GM19240 (cell line): ENCODE measurements around the gene C11orf68.

ENCODE experiments used
- DNase-seq: peaks from one replicate; pipeline ENCODE4 v3.0.0; 2011; ENCODE audit warnings: low spot score; ENCODE audit not compliant: insufficient read length

Gene C11orf68

GRCh38 chr11:65872586-65873317, 46.1 kb downstream of the C11orf68 start, which contains the start of gene EFEMP2:
EFEMP2 (minus strand) TSS chr11:65872800; CDS start chr11:65872354, 446 bp downstream.
- DNase-seq = no peak

GRCh38 chr11:65871811-65872548, 46.9 kb downstream of the C11orf68 start:
- no peak for DNase-seq

GRCh38 chr11:65870706-65871681, 47.9 kb downstream of the C11orf68 start:
- no peak for DNase-seq

GRCh38 chr11:65870307-65870658, 48.6 kb downstream of the C11orf68 start:
- no peak for DNase-seq

- DNase-seq = no peak
These were observed 49.1 kb downstream of the C11orf68 start for GRCh38 chr11:65869643-65870306.

GRCh38 chr11:65868907-65869306, 50.0 kb downstream of the C11orf68 start:
- DNase-seq = no peak

GRCh38 chr11:65868076-65868667, 50.7 kb downstream of the C11orf68 start:
- no peak for DNase-seq

GRCh38 chr11:65867284-65868071, 51.4 kb downstream of the C11orf68 start:
- no peak for DNase-seq
